NCI-H146 (cell line): ENCODE results near the gene MMADHC.

Experiments used
- DNase-seq: peaks from one replicate; lab custom pipeline; 2025; lab: John Stamatoyannopoulos, UW

The MMADHC gene

DNA sequence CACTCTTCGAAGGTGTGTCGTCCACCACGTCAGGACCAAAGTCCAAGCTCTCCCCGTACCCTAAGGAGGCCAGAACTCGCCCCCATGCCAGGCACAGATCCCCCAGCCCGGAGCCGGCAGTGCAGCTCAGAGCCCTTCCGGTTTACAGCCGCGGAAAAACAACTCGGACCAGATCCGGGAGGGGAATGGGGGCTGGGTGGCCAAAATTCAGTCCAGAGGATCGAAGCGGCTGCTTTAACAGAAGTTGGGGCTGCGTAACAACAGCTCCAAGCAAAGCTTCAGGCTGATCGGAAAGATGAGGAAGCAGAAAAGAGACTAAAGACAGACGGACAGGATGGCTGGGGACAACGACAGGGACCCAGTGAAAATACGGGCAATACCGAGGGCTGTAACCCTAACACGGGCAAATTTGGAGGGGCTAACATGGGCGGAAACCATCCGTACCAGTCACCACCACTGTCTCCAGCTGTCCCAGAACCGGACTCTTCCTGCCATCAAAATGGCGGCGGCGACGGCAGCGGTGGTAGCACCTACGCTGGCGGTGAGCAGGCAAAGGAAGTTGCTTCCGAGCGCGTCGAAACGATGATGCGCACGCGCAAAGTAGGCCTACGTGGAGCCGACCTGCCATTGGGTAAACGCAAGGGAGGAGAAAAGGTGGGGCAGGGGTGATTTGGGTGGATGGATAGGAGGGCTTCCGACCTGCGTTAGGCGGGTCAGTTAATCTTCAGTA is at the start of gene MMADHC:
TSS of gene MMADHC (minus strand) at position 556 of the 730 bp plus-strand sequence. CDS start 678 bp downstream, outside the sequence.
- peak; percentile 95 for DNase-seq

DNA sequence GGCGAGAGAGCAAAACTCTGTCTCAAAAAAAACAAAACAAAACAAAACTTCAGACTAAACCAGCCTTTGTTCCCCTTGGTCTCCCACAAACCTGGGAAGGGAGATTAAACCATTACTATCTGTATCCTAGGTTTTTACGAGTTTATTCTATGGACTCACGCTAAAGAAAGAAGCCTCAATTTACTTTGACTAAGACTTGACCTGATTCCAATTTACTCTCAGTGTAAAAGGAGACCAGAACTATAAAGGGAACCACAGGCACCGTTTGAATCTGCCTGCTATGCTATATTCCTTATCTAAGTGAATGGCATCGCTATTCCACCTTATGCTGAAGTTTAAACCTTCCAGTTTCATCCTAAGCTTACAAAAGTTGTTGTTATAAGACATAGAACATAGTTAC is 46.5 kb upstream of the MMADHC start:
- DNase-seq = no peak

DNA sequence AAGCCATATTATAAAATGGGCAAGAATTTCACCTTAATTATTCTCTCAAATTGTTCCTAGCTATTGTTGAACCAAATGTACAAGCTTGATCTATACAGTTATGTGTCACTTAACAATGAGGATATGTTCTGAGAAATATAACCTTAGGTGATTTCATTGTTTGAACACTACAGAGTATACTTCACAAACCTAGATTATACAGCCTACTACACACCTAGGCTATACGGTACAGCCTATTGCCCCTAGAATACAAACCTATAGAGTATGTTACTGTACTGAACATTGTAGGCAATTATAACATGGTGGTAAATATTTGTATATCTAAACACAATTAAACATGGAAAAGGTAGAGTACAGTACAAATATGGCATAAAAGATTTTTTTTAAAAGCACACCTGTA is 42.9 kb upstream of the MMADHC start:
- DNase-seq = no peak

DNA sequence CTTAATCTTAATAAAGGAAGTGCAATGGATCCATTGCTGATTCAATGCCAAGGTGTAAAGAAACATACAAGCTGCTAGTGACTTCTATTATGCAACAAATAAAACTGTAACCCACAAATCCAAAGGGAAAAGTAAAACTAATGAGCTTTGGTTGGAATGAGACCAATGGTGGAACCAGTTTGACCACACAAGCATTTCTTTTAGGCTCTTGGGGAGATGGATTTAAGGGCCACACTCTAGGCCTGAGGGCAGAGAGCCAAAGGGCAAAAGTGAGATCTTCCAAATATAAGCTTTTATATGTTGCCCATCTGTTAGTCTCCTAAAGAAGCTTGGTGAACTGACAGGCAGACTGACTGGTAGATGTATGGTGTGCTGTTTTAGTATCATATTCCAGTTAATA is 41.5 kb upstream of the MMADHC start:
- DNase-seq = no peak

DNA sequence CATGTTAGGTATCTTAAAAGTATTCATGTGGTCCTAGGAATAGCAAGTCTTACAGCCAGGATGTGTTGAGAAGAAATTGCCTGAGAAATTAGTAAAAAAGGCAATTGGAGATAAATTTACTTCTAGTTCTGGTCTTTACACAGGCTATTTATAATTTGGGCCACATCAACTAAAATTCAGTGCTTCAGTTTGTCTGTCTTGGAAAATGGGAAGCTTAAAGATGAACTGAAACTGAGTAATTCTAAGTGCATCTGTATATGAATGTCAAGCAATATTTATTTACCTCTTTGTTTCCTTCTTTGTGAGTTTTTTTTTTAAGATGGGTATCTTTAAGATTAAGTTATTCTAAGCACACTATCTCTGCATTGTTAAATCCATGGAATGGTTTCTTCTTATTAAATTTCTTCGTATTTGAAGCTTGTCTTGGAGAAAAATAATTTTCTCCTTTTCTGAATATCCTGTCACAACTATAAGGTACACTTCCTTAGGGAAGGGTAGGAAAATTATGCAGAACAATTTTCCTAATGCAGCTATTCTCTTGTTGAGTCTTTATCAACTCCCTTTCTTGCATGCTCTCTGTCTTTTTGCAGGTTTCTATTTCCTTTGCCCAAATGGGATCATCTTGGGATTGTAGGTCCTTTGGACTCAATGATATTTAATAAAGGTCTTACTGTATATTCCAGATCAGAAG is 39.7 kb upstream of the MMADHC start:
- DNase-seq = no peak

DNA sequence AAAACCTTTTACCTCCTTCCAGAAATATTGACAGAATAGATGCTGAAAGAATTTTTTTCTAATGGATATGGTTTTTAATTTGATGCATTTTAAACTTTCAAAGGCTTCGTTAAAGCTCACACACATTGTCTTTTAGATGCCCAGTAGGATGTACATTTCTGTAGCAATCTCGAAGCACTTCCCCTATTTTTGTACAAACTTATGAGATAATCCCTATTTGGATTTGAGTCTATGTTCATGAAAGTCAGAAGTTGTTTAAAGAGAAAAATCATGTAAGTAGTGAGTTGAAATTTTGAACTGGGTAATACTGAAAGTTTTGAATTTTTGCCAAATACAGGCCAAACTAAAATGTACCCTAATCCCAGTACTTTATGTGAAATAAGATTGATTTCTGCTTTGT is 38.1 kb upstream of the MMADHC start:
- no peak for DNase-seq

DNA sequence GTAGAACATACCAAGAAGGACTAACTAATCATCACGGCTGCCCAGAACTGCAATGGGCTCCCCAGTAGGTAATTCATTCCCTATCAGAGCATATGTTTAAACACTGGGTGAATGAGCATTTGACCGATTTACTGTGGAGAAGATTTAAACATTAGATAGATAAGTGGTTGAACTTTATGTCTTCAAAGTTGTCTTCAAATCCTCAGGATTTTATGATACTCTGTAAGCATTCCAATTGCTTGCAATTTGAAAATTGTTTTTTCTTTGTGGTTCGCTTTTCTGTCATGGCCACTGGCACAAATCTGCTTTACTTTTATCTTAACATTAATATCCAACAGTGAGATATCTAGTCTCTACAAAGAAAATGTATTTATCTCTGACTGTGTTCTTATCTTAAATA is 37.7 kb upstream of the MMADHC start:
- DNase-seq = no peak

DNA sequence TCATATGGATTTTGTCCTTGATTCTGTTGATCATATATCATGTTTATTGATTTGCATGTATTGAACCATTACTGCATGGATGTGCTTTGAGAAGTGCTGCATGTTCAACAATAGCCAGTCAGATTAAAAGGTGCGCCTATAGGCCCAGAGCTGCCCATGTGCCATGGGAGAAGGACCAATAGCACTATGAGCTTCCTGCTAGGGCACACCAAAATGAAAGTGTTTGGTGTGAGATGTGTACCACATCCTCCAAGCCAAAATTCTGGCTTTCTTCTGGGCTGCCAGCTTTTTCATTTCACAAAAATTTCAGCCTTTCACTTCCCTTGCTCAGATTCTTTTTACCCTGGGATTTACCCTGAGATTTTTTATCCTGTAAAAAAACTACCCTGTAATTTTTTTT is 34.8 kb upstream of the MMADHC start:
- DNase-seq = no peak

DNA sequence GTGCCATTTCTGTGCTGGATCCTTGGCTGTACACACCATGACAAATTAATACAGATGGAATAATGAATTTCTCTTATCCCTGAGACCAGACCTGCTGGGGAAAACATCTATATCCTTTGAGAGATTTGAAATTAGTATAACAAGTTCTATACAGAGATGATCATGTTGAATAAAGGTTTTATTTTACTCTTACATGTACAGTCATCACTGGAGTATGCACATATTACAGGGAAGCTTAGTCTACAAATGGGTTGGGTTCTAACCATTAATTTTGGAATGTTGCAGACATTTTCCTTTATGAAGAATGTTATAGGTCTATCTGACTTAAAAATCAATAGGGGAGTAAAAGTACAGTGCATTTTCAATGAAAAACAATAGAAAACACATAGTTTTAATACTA is 29.9 kb upstream of the MMADHC start:
- DNase-seq = no peak

DNA sequence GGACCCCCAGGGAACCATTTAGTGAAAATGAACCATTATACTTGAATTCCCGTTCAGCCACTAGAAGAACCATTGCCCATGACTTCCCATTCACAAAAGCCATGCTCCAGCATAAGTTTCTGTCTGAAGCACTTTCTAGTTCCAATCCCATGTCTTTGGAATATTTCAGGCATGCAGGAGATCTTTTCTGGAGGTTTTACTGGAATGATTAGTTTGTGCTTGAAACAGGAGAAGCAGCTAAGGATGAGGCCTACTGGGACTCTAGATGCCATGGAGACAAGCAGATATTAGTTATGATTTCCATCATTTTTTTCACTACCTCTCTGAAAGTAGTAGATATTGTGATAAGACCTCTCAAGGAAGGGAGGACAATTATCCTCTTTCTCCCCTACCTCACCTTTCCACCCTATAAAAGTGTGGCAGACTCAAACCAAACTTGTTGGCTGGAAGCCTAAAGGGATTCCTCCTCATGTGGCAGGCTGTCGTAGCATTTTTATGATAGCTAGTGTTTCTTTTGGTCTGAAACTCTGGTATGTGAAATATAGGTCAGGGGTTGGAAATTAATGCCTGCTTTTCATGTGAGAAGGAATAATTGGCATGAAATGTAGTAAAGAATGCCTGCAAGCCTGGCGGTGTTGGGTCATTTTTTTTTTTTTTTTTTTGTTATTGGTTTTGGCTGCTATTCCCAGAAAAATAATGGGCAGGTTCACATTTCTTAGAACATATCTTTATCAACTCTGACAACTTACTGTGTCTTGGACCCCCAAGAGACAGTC is 29.3 kb upstream of the MMADHC start:
- no peak for DNase-seq

DNA sequence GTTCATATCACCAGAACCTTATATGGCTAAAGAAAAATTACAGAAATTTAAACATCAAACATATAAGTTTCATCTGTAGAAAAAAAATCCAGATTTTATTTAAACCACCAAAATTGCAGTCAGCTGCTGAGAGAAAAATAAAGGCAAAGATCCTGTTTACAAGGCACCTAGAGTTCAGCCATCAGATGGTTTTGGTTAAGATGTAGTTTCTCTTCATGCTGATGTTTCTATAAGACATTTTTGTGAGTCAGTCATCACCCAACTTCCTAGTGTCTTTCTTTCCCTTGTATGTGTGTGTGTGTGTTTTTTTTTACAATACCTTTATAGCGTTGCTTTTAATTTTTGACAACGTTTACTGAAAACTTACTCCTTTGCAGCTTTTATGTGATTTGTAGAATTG is 26.1 kb upstream of the MMADHC start:
- no peak for DNase-seq

DNA sequence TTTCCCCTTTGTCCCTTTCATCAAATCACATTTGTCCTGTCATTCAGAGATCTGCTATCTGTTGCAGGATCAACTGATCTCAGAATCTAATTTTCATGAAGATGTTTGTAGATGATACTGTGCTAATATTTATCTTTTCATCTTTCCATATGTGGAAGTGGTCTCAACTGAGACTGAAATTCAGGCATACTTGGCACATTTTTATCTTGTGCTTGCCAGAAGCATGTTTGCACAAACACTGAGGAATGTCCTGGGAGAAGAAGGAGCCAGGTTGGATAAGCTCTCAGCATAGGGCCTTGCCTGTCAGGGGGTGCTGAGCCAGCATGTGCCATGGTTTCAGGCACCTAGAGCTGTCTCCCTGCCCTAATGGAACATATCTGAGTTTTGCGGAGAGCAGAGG is 24.5 kb upstream of the MMADHC start:
- DNase-seq = no peak

DNA sequence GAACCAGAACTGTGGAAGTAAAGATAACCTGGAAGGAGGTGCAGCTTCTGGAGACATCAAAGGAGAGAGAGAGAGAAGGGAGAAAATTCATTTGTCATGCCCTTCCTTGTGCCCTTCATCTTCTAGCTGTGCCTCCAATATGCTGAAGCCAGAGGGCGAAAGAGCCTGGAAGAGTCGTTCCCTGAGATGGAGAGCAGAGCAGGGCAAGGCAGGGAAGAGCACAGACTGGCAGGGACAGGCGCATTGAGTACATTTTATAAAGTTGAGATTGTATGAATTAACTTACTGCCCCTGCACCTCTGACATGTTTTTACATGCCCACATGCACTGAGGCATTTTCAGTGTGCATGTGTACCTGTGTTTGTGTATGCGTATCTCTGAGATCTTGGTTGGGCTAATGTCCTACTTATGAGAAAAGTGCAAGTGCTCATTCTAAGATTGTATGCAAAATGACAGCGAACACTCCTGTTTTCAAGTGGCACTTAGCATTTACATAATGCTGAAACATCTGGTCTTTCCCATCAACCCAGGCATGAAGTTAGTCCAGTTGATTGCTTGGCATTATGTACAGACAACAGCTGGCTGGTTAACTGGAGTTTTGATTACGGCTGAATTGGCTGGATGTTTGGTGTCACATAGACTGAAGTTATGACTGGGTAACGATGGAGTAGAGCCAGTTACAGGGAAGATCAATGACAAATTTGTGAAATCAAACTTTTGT is 23.7 kb upstream of the MMADHC start:
- no peak for DNase-seq

DNA sequence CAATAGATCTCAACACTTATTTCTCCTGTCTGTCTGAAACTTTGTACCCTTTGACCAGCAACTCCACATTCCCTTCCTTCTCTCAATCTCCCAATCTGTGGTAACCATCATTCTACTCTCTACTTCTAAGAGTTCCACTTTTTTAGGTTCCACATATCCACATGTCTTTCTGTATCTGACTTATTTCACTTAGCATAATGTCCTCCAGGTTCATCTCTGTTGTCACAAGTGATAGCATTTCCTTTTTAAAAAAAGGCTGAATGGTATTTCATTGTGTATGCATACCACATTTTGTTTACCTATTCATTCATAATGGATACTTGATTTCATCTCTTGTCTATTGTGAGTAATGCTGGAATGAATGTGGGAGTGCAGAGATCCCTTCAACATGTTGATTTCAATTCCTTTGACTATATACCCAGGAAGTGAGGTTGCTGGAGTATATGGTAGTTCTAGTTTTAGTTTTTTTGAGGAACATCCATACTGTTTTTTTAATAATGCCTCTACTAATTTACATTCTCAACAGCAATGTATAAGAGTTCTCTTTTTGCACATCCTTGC is 18.8 kb upstream of the MMADHC start:
- no peak for DNase-seq

DNA sequence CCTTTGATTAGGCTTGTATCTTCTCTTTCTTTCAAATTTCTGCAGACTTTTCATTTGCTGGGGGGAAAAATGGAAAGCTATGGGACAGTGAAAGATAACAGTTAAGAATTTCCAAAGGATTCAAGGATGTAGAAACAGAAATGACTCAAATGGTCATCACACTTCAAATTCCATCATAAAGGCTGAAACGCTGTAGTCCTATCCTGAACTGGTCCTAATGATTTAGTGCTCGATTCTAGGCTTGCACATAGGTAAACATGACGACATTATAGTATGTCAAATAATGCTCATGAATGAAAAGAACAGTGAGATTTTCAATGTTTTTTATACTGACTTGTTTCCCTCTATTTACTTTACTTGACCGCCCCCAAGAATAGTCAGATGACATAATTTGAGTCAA is 15.7 kb upstream of the MMADHC start:
- no peak for DNase-seq

DNA sequence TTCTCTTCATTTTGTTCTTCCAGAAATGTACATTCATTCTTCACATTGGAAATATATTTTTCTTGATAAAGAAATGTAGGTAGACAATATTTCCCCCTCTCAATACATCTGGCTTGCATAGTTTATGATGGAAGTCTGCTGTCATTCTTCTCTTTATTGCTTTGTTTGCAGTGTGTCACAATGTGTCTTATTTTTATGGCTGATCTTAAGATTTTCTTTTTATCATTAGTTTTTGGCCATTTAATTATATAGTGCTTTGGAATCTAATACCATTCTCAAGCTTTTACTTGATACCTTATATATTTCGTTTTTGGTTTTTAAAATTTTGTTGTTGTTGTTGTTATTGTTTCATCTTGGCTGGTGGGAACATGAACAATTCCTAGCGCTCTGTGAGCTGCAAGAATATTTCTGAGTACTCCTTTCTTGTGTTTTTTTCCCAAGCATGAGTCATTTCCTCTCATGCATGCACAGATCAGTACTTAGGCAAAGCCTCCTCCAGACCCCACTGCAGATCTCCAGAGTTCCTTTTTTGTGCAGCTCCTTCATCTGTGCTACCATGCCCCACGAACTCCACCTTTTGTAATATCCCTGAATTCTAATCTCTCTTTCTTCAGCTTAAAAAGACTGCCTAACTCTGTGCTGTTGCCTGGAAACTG is 13.7 kb upstream of the MMADHC start:
- DNase-seq = no peak

DNA sequence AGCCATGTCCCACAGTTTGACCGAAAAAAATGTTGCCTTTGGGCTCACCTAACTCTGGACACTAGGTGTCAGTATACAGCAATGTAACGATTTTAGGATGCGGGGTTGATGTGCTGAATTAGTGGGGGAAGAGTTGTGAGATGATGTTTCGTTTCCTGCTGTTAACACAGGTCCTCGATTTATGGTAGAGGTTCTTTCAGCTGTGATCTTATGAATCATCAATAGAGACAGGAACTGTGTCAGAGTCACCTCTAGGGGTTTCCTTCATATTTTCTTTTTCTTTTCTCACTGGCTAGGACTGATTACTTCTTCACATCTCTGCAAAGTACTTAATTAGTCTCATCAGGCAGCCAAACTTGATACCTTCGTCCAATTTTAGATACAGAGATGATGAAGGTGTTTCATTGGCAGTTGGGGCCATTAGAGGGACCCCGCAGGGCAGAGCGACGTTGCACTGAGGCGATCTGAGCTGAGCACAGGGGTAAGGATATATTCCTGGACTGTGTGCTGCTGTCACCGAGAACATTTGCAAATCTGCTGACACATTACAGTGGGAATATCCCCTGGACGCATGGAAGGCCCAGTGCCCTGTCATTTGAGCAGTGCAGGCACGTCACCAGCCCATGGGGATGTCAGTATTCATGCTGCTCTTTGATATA is 10.2 kb upstream of the MMADHC start:
- peak; percentile 60 for DNase-seq

DNA sequence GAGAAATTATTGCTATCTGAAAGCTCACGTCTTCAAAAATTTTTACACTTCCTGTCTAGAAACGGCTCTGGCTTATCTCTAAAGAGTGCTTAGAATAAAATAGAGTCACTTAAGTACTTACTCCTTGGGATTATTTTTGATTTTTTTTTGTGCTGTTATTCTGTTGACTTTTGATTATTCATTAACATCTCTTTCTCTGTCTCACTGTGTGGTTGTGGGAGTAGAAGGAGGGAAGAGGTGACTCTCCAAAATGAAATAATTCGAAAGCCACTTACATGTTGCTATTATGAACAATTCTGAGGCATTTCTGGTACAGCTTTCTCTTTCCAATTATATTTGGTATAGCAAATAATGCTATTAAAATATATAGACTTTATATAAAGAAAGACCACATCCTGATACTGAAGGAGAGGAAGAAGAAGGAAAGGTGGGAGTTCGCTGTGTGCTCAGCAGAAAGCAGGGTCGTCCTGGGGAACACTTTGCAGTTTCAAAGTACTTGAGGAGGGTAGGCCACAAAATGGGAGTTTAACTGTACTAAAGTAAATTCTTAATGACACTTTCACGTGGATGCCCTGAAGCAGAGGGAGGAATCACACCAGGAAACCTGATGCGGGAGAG is 9.6 kb upstream of the MMADHC start:
- no peak for DNase-seq

DNA sequence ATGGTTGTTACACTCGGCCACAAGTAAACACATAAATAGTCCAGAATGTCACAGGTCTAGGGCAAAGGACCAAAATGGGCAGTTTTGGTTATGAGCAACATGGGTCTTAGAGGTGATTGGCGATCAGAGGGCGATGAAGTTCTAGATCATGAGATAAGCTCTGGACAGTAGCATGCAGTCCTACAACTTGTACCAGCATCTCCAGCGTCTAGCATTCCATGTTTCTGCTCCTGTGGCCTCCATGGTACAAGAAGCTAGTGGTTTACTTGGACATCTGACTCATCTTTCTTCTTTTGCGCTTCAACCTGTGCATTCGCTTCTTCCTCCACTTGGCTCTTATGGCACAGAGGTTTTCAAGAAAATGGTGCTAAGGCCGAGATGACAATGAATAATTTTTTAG is 8.9 kb upstream of the MMADHC start:
- no peak for DNase-seq
